Natural killer cell (primary cell): ENCODE measurements around the gene PHF21A. TPM values are rescaled to one million over a fixed set of nuclear protein-coding genes. Genes with fewer than 3 reads are reported as not detected.

Experiments used
- ATAC-seq, 3 donors: fragments of 150-1000 bp in 2 of 3; fragments of 200-7000 bp in 1 of 3; cut with Tn5 transposase; 1 replicate in 1 of 3; 2 replicates in 2 of 3; pipeline ENCODE4 v1.10.0; 2021; ENCODE audit warnings: mild to moderate bottlenecking in 2 of 3, moderate library complexity in 2 of 3
- DNase-seq, 2 donors: peaks; one replicate each; pipeline versions ENCODE4 v3.0.0 to v3.0.0-alpha.2; 2013 to 2021; ENCODE audit warnings: mixed read lengths in 1 of 2
- H3K27ac ChIP-seq: one replicate; pipeline ENCODE4 v1.5.1; 2013; ENCODE audit warnings: mild to moderate bottlenecking, low read length
- H3K27me3 ChIP-seq: one replicate; pipeline ENCODE4 v1.6.1; 2013; ENCODE audit warnings: low read length; ENCODE audit not compliant: control insufficient read depth, insufficient read depth
- H3K36me3 ChIP-seq: one replicate; pipeline ENCODE4 v1.6.1; 2013; ENCODE audit warnings: low read length; ENCODE audit not compliant: control insufficient read depth, insufficient read depth
- H3K4me1 ChIP-seq: one replicate; pipeline ENCODE4 v1.6.1; 2013; ENCODE audit warnings: low read length; ENCODE audit not compliant: control insufficient read depth, insufficient read depth
- H3K4me3 ChIP-seq: one replicate; pipeline ENCODE4 v1.5.1; 2013; ENCODE audit warnings: low read length
- H3K9me3 ChIP-seq: one replicate; pipeline ENCODE4 v1.6.1; 2013; ENCODE audit warnings: low read length; ENCODE audit not compliant: control insufficient read depth, insufficient read depth
- H3K27ac Mint-ChIP-seq, 2 donors: one replicate each; pipeline ENCODE4 v1.8.0; 2022; ENCODE audit warnings: mild to moderate bottlenecking in 2 of 2, mixed read lengths in 2 of 2, moderate library complexity in 1 of 2
- H3K27me3 Mint-ChIP-seq, 2 donors: one replicate each; pipeline ENCODE4 v1.8.0; 2022; ENCODE audit warnings: low read depth in 2 of 2, mixed read lengths in 2 of 2
- H3K36me3 Mint-ChIP-seq: one replicate; pipeline ENCODE4 v1.8.0; 2022; ENCODE audit warnings: mixed read lengths
- H3K4me1 Mint-ChIP-seq, 2 donors: one replicate each; pipeline ENCODE4 v1.8.0; 2022; ENCODE audit warnings: mixed read lengths in 2 of 2
- H3K4me3 Mint-ChIP-seq: one replicate; pipeline ENCODE4 v1.8.0; 2022; ENCODE audit warnings: mild to moderate bottlenecking, moderate library complexity, mixed read lengths
- H3K9me3 Mint-ChIP-seq, 2 donors: one replicate each; pipeline ENCODE4 v1.8.0; 2022; ENCODE audit warnings: mixed read lengths in 2 of 2
- CTCF ChIP-seq: fragments of 200-600 bp; IDR thresholded peaks from one replicate; pipeline ENCODE4 v1.8.0; 2022; ENCODE audit warnings: antibody characterized with exemption
- WGBS: methylation state at CpG from one replicate; pipeline ENCODE4 v1.1.7; 2013; ENCODE audit warnings: missing lambda C conversion rate; ENCODE audit not compliant: insufficient coverage; 5-methylcytosine and 5-hydroxymethylcytosine counted together
- intact Hi-C: fragments of 100-400 bp; cut with micrococcal nuclease; formaldehyde crosslinking; loops from one replicate; pipeline ENCODE4 v1.14.2; 2022
- total RNA-seq, 4 donors: library from RNA; stranded (reverse); fragments of 120-200 nt in 1 of 4; gene quantifications; one replicate each; pipeline versions ENCODE4 v1.2.3 to v1.2.4, GENCODE V29; 2013 to 2022

The PHF21A gene
- total RNA-seq, 3 donors from 2014 or later (not counting 1 experiment from before 2014, with no cell fraction given) = 138 to 147 (median 139) TPM

- Mint-ChIP-seq H3K27me3 (no peaks in the 10 kb centered on the region), H3K4me3 (no peak overlapping the region), H3K36me3 (no peaks in the 10 kb centered on the region), H3K4me1 (peaks cover 31 to 34% of the 10 kb centered on the region in 2 donors), H3K9me3 (no peaks in the 10 kb centered on the region), H3K27ac (no peak overlapping the region)
- Histone ChIP-seq H3K27me3 (no peaks in the 10 kb centered on the region), H3K27ac (no peak overlapping the region), H3K9me3 (no peaks in the 10 kb centered on the region), H3K36me3 (no peaks in the 10 kb centered on the region), H3K4me3 (no peak overlapping the region), H3K4me1 (no peaks in the 10 kb centered on the region)
- ATAC-seq (no peak), DNase-seq (no peak)
- no peak for TF ChIP-seq CTCF
- intact Hi-C loops = loop anchor here (10.0 kb wide), 1 partner anchor 127 kb away; no protein-coding TSS in a partner anchor
These were observed 119.1 kb downstream of the PHF21A start for GRCh38 chr11:46002189-46002588.

GRCh38 chr11:46001448-46001914, 119.8 kb downstream of the PHF21A start:
- H3K27ac Mint-ChIP-seq = no peak overlapping the region
- Histone ChIP-seq H3K27me3 (no peaks in the 10 kb centered on the region), H3K9me3 (no peaks in the 10 kb centered on the region), H3K4me3 (no peak overlapping the region), H3K27ac (no peak overlapping the region), H3K4me1 (no peaks in the 10 kb centered on the region), H3K36me3 (no peaks in the 10 kb centered on the region)
- ATAC-seq (no peak), DNase-seq (no peak)
- peaks cover 32 to 34% of the 10 kb centered on the region in 2 donors for H3K4me1 Mint-ChIP-seq
- intact Hi-C loops = loop anchor here (10.0 kb wide), 1 partner anchor 127 kb away; no protein-coding TSS in a partner anchor
- no peaks in the 10 kb centered on the region for H3K36me3 Mint-ChIP-seq
- TF ChIP-seq CTCF = no peak
- no peaks in the 10 kb centered on the region for H3K9me3 Mint-ChIP-seq
- 73% methylated on average over 2 of the region's 3 CpGs for WGBS
- H3K27me3 Mint-ChIP-seq = no peaks in the 10 kb centered on the region
- no peak overlapping the region for H3K4me3 Mint-ChIP-seq

GRCh38 chr11:45997599-45997998, 123.7 kb downstream of the PHF21A start:
- Mint-ChIP-seq H3K9me3 (no peaks in the 10 kb centered on the region), H3K27me3 (no peaks in the 10 kb centered on the region), H3K4me1 (peaks cover 46 to 48% of the 10 kb centered on the region in 2 donors), H3K4me3 (no peak overlapping the region), H3K36me3 (no peaks in the 10 kb centered on the region), H3K27ac (no peak overlapping the region)
- intact Hi-C loops = no loop called here
- H3K27ac ChIP-seq = no peak overlapping the region
- no peaks in the 10 kb centered on the region for H3K4me1 ChIP-seq
- no peak overlapping the region for H3K4me3 ChIP-seq
- H3K27me3 ChIP-seq = no peaks in the 10 kb centered on the region
- no peak for DNase-seq
- 75% methylated on average over 4 of the region's 4 CpGs for WGBS
- no peaks in the 10 kb centered on the region for H3K36me3 ChIP-seq
- no peak for TF ChIP-seq CTCF
- no peak for ATAC-seq
- H3K9me3 ChIP-seq = no peaks in the 10 kb centered on the region

GRCh38 chr11:45995342-45995734, 125.9 kb downstream of the PHF21A start:
- H3K27me3 ChIP-seq = no peaks in the 10 kb centered on the region
- H3K27ac Mint-ChIP-seq = no peak overlapping the region
- ATAC-seq (no peak), DNase-seq (no peak)
- H3K27ac ChIP-seq = no peak overlapping the region
- no CpG with 5 or more reads among the region's 1 CpG for WGBS
- H3K27me3 Mint-ChIP-seq = no peaks in the 10 kb centered on the region
- intact Hi-C loops = no loop called here
- TF ChIP-seq CTCF = no peak
- H3K36me3 ChIP-seq = no peaks in the 10 kb centered on the region
- no peaks in the 10 kb centered on the region for H3K9me3 Mint-ChIP-seq
- peaks cover 50 to 61% of the 10 kb centered on the region in 2 donors for H3K4me1 Mint-ChIP-seq
- no peaks in the 10 kb centered on the region for H3K9me3 ChIP-seq
- no peak overlapping the region for H3K4me3 ChIP-seq
- H3K36me3 Mint-ChIP-seq = no peaks in the 10 kb centered on the region
- H3K4me3 Mint-ChIP-seq = no peak overlapping the region
- no peaks in the 10 kb centered on the region for H3K4me1 ChIP-seq
